ENCODE measurements around the gene KNDC1.
A peak's percentile ranks its signal among the peaks of the same experiment; 100 is the strongest.
"Not testable (repeated sequence)": the region's sequence is repeated elsewhere in the genome, so short reads cannot be mapped to it uniquely, and the experiment has no call there.

Gene KNDC1, protein sequence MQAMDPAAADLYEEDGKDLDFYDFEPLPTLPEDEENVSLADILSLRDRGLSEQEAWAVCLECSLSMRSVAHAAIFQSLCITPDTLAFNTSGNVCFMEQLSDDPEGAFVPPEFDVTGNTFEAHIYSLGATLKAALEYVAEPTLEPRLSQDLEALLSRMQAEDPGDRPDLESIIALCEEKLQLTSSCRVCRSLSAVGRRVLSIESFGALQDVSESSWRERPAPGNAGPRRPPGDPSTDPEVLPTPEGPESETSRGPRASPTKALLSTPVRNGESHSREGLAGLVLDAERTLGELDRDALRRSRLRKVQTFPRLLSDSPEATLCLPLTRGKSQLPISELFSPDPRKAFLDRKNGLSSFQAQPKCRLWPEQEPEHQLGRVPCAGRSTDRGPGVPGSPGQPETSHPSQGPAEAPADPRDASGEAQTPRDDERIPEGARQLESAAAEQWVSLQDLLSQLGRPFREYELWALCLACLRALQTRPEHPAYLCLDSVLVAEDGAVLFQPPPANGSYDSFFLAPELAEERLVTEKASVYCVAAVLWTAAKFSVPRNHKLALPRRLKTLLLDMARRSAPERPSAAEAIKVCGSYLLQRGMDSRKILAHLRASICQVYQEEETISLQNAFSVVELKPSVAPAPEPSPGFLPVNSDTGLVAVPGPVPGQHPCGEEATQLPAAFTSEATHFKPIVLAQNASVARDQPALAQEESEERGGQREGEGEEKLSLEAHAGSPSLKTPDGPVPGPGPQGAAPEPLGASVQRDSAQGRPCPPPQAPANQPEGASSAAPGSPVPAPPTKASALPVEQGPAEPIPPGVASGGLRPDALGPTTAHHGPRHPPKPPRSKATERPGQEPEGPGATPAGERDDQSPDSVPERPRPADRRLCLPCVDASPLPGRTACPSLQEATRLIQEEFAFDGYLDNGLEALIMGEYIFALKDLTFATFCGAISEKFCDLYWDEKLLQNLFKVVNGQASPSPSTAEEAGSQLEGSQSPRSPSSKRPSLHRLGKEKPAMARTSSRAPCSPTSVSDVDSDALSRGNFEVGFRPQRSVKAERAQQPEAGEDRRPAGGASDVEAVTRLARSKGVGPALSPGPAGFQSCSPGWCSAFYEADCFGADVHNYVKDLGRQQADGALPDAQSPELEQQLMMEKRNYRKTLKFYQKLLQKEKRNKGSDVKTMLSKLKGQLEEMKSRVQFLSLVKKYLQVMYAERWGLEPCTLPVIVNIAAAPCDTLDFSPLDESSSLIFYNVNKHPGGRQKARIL (N-terminal part only)

DNA sequence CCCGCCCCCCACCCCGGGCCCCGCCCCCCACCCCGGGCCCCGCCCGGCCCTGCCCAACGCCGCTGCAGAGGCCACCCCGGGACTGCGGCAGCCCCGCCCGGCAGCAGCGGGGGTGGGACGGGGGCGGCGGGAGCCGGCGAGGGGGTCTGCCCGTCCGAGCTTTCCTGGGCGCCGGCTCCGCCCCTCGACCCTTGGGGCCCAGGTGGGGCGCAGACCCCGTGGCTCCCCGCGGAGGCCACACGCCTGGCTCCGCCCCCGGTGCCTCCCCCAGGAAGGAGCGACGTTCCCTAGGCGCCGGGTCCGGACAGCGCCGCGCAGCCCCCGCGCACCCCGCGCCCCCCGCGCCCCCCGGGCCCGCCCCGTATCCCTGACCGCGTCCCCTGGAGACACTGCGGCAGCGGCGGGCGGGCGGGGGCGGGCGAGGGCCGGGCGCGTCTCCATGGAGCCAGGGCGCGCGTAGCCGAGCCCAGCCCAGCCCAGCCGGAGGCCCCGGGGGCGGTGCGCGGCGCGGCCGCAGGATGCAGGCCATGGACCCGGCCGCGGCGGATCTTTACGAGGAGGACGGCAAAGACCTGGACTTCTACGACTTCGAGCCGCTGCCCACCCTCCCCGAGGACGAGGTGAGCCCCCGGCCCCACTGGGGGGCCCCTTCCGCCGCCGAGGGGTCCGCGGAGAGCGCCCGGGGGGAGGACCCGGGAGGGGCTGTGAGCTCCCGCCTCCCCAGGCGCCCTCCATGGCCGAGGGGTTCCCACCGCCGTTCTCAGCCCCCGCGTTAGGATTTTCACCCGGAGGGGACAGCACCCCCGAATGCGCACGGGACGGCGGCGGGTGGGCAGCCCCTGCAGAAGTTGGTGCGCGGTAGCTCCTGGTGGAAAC is at the start of gene KNDC1:
TSS of gene KNDC1 (plus strand) at position 270 of the 876 bp plus-strand sequence. CDS start at position 519, 249 bp downstream.
- no peak within 1 kb of the TSS for H3K4me3 ChIP-seq (ENCODE audit: low read depth, low read length)
- TF ChIP-seq MYC (IDR thresholded peaks at IDR 0.05; ENCODE audit: low read depth, low read length) = no peak
- TF ChIP-seq POLR2A (IDR thresholded peaks at IDR 0.05; ENCODE audit: extremely low read depth, insufficient read length) = no peak
- TF ChIP-seq, protein P1, sequence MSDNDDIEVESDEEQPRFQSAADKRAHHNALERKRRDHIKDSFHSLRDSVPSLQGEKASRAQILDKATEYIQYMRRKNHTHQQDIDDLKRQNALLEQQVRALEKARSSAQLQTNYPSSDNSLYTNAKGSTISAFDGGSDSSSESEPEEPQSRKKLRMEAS (IDR thresholded peaks at IDR 0.05; ENCODE audit: low read depth, low read length) = no peak
- TF ChIP-seq, protein P2, sequence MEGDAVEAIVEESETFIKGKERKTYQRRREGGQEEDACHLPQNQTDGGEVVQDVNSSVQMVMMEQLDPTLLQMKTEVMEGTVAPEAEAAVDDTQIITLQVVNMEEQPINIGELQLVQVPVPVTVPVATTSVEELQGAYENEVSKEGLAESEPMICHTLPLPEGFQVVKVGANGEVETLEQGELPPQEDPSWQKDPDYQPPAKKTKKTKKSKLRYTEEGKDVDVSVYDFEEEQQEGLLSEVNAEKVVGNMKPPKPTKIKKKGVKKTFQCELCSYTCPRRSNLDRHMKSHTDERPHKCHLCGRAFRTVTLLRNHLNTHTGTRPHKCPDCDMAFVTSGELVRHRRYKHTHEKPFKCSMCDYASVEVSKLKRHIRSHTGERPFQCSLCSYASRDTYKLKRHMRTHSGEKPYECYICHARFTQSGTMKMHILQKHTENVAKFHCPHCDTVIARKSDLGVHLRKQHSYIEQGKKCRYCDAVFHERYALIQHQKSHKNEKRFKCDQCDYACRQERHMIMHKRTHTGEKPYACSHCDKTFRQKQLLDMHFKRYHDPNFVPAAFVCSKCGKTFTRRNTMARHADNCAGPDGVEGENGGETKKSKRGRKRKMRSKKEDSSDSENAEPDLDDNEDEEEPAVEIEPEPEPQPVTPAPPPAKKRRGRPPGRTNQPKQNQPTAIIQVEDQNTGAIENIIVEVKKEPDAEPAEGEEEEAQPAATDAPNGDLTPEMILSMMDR (IDR thresholded peaks at IDR 0.05; ENCODE audit: low read depth, low read length) = no peak
- DNase-seq (ENCODE audit: low read depth) = peak; percentile 69

DNA sequence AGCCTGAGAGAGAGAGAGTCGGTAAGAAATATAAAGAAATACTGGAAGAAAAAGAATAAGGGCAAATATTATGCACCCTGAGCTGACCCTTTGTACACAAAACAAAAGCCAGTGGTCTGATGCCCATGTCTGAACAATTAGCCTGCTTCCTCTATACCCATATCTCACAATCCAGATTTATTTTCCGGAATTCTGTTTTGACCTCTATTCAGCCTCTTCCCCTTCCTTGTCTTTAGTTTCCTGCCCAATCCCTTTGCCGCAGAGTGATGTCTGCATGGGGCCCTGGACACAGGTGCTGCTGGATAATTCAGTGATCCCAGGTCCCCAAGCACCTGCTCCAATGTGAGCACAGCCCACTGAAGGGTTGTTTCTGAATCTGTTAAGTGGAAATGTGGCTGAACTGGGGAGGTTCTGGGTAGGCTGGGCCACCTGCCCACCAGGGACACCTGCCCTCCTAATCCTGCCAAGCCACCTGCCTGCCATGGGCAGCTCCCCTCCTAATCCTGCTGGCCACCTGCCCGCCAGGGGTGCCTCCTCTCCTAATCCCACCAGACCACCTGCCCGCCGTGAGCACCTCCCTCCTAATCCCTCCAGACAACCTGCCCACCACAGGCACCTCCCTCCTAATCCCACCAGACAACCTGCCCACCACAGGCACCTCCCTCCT is 49.3 kb upstream of the KNDC1 start:
- no peak for DNase-seq (ENCODE audit: low read depth)
- no peak overlapping the region for H3K4me3 ChIP-seq (ENCODE audit: low read depth, low read length)
- TF ChIP-seq MYC (IDR thresholded peaks at IDR 0.05; ENCODE audit: low read depth, low read length) (no peak), POLR2A (IDR thresholded peaks at IDR 0.05; ENCODE audit: extremely low read depth, insufficient read length) (no peak)
- TF ChIP-seq, protein P1 (IDR thresholded peaks at IDR 0.05; ENCODE audit: low read depth, low read length) = no peak
- TF ChIP-seq, protein P2 (IDR thresholded peaks at IDR 0.05; ENCODE audit: low read depth, low read length) = no peak

DNA sequence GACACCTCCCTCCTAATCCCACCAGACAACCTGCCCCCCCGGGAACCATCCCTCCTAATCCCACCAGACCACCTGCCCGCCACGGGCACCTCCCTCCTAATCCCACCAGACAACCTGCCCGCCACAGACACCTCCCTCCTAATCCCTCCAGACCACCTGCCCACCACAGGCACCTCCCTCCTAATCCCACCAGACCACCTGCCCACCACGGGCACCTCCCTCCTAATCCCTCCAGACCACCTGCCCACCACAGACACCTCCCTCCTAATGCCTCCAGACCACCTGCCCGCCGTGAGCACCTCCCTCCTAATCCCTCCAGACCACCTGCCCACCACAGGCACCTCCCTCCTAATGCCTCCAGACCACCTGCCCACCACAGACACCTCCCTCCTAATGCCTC is 48.4 kb upstream of the KNDC1 start:
- DNase-seq (ENCODE audit: low read depth) = peak; percentile 31
- not testable (repeated sequence) for H3K4me3 ChIP-seq (ENCODE audit: low read depth, low read length)

DNA sequence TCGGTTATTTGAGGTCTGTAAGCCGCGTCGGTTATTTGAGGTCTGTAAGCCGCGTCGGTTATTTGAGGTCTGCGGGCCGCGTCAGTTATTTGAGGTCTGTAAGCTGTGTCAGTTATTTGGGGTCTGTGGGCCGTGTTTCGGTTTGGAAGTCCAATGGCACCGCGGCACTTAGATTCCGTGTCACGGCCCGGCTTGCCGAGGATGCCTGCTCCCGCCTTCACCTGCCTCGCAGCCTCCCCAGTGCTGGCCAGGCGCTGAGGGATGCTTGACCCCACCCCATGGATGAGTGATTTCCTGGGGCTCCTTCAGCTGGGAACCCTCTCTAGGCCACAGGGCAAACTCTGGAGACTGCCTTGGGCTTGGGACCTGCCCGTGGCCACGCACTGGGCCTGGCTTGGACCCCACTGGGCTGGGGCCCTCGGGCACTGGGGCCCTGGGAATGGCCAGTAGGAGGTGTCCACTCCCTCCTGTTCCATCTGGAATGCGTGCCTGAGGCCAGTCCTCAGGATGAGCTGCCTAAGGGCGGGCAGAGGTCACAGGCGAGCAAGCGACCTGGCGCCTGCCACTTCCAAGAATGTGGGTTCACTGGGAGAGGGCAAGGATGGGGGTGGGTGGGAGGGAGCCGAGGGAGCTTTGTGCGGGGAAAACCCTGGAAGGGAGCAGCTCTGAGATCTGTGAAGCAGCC is 46.7 kb upstream of the KNDC1 start:
- no peak overlapping the region for H3K4me3 ChIP-seq (ENCODE audit: low read depth, low read length)
- TF ChIP-seq MYC (IDR thresholded peaks at IDR 0.05; ENCODE audit: low read depth, low read length) (no peak), POLR2A (IDR thresholded peaks at IDR 0.05; ENCODE audit: extremely low read depth, insufficient read length) (no peak)
- TF ChIP-seq, protein P2 (IDR thresholded peaks at IDR 0.05; ENCODE audit: low read depth, low read length) = no peak
- TF ChIP-seq, protein P1 (IDR thresholded peaks at IDR 0.05; ENCODE audit: low read depth, low read length) = no peak
- DNase-seq (ENCODE audit: low read depth) = no peak

DNA sequence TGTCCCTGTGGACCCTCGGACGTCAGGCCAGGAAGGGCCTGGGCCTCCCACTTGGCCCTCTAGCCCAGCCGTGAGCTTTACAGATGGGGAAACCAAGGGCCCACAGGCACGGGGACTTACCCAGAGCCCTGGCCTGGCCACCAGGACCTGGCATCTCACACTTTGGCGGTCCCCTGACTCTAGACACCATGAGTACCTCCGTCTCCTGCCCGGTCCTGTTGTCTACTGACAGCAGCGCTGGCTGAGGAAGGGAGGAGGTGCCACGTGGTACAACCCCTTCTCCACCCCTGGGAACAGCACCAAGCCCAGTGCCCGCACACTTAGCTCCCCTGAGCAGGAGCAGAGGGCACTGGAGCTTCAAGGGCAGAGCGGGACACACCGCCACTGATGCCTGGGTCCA is 46.2 kb upstream of the KNDC1 start:
- no peak overlapping the region for H3K4me3 ChIP-seq (ENCODE audit: low read depth, low read length)
- TF ChIP-seq, protein P2 (IDR thresholded peaks at IDR 0.05; ENCODE audit: low read depth, low read length) = no peak
- TF ChIP-seq, protein P1 (IDR thresholded peaks at IDR 0.05; ENCODE audit: low read depth, low read length) = no peak
- no peak for TF ChIP-seq MYC (IDR thresholded peaks at IDR 0.05; ENCODE audit: low read depth, low read length)
- TF ChIP-seq POLR2A (IDR thresholded peaks at IDR 0.05; ENCODE audit: extremely low read depth, insufficient read length) = no peak

More for the DNA sequence above, 46.2 kb upstream of the KNDC1 start:
- no peak for DNase-seq (ENCODE audit: low read depth)

All from NB4 (cell line).